Tibial artery (tissue), 4 donors: Measurements from ENCODE around the gene TNS1.

Source experiments
- DNase-seq, 2 donors: peaks; one replicate each; pipeline ENCODE4 v3.0.0-alpha.2; 2019
- H3K27ac ChIP-seq, 2 donors: fragments of 200-600 bp; sonication (generic) in 1 of 2; 1 replicate in 1 of 2; 2 replicates in 1 of 2; pipeline ENCODE4 v1.5.1; 2018 to 2019; ENCODE audit warnings: mild to moderate bottlenecking in 1 of 2
- H3K27me3 ChIP-seq, 2 donors: fragments of 200-600 bp; sonication (generic) in 1 of 2; one replicate each; pipeline versions ENCODE4 v1.5.1 to v1.6.0; 2016 to 2019
- H3K36me3 ChIP-seq, 3 donors: fragments of 200-600 bp; sonication (generic) in 2 of 3; one replicate each; pipeline ENCODE4 v1.5.1; 2016 to 2019; ENCODE audit warnings: mild to moderate bottlenecking in 2 of 3
- H3K4me1 ChIP-seq, 4 donors: fragments of 200-600 bp; sonication (generic) in 2 of 4; 1 replicate in 3 of 4; 2 replicates in 1 of 4; pipeline ENCODE4 v1.5.1; 2016 to 2019
- H3K4me3 ChIP-seq, 2 donors: fragments of 200-600 bp; sonication (generic) in 1 of 2; 1 replicate in 1 of 2; 2 replicates in 1 of 2; pipeline ENCODE4 v1.5.1; 2018 to 2019; ENCODE audit warnings: mild to moderate bottlenecking in 2 of 2
- H3K9me3 ChIP-seq, 3 donors: fragments of 200-600 bp; sonication (generic) in 1 of 3; one replicate each; pipeline ENCODE4 v1.5.1; 2016 to 2019
- CTCF ChIP-seq, 2 experiments: fragments of 200-600 bp in 1 of 2; fragments of 450-650 bp in 1 of 2; IDR thresholded peaks; one replicate each; pipeline ENCODE4 v1.5.1; 2017 to 2019; ENCODE audit warnings: antibody characterized with exemption in 2 of 2, mild to moderate bottlenecking in 1 of 2, moderate library complexity in 1 of 2
- intact Hi-C: fragments of 100-400 bp; cut with DNase I; formaldehyde crosslinking; loops from one replicate; pipeline ENCODE4 v1.15.0; 2023; ENCODE audit warnings: low total_unique reads

TNS1 gene

DNA sequence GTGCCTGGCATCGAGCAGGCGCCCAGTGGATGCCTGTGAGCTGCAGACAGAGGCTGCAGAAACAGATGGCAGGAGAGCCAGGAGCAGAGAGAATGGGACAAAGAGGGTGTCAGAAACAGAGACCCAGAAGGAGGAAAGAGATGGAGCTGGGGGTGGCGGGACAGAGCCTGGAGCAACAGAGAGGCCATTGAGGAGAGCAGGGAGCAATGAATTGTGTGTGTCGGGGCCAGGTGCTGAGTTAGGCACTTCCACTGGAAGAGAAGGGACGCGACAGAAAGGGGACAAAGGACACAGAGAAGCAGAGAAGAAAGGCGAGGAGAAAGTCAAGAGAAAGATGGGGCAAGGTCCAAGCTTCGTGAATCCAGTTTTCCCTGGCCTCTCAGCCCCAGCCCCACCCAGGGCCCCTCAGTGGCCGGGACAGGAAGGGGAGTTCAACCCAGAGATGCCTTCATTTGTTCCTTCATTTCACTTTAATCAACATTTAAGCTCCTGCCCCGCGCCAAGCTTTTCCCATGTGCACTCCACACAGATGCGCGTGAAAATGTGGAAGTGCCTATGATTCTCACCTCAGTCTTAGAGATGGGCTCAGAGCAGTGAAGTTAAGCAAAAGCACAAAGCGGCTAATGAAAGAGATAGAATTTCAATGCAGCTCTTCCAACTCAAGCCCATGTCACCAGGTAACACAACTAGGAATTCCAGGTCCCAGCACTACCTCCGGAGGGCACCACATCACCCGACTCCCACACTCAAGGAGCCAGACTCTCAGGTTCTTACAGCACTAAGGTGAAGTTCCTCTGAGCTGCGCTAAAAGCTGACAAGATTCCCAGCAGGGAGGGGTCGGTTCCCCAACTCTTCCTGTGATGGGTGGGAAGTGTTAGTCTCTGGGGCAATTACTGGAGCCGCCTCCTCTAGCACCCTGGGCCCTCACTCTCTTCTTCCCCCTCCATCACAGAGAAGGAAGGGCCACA, 55.1 kb downstream of the TNS1 start:
- H3K4me1 ChIP-seq, result peaks cover 8 to 91% (median 76%) of the 10 kb centered on the region in 4 donors
- H3K27ac ChIP-seq, result peak overlapping the region; percentile 91 to 98
- H3K27me3 ChIP-seq, result no peaks in the 10 kb centered on the region
- H3K4me3 ChIP-seq, result no peak overlapping the region
- intact Hi-C loops, result no loop called here
- H3K36me3 ChIP-seq, result peaks cover 0 to 9% (median 0%) of the 10 kb centered on the region in 3 donors
- no peaks in the 10 kb centered on the region for H3K9me3 ChIP-seq
- TF ChIP-seq CTCF (IDR thresholded peaks at IDR 0.05), result no peak
- peak in 1 of 2 donors; percentile 48 for DNase-seq

DNA sequence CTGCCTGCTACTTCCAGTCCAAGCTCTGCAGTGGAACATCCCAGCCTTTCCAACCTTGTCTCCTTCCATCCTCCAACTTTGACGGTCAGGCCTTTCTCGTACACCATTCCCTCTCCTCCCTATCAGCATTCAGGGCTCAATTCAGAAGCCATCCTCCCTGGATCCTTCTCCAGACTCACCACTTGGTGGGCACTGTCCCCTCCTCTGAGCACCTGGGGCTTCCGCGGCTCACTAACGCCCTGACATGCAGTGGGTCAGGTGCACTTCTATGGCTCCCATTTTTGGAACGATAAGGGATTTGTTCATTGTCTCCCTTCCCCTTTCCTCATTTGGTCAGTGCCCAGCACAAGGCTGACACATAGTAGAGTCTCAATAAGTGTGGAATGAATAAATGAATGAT, 56.7 kb downstream of the TNS1 start:
- DNase-seq, result no peak
- Histone ChIP-seq H3K4me1 (peaks cover 8 to 78% (median 62%) of the 10 kb centered on the region in 4 donors), H3K27ac (peak overlapping the region; percentile 95 to 98), H3K27me3 (no peaks in the 10 kb centered on the region), H3K9me3 (no peaks in the 10 kb centered on the region), H3K36me3 (peaks cover 6 to 21% (median 9%) of the 10 kb centered on the region in 3 donors), H3K4me3 (no peak overlapping the region)
- intact Hi-C loops, result no loop called here
- TF ChIP-seq CTCF (IDR thresholded peaks at IDR 0.05), result no peak

DNA sequence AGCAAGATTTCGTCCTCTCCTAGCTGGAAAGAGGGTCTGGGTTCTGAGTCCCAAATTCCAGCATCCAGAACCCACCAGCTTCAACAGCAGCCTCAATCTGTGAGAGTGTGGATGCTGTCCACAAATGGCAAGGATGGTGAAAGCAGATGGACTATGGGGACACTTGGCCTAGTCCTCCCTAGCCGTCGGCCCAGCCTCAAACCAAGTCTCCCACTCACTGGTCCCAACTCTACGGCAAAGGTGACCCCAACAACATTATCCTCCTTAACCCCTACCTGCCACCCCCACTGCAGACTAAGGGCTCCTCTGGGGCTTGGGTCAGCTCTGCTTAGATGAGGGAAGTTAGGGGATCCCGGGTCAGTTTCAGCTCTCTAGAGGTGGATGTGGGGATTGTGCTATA, 57.3 kb downstream of the TNS1 start:
- intact Hi-C loops, result loop anchor here (2.0 kb wide), 1 partner anchor 43 kb away; no protein-coding TSS in a partner anchor
- Histone ChIP-seq H3K4me1 (peaks cover 6 to 75% (median 57%) of the 10 kb centered on the region in 4 donors), H3K27me3 (no peaks in the 10 kb centered on the region), H3K4me3 (peak overlapping the region in 1 of 2 donors; percentile 3), H3K9me3 (no peaks in the 10 kb centered on the region), H3K27ac (peak overlapping the region; percentile 95 to 98), H3K36me3 (peaks cover 6 to 26% (median 10%) of the 10 kb centered on the region in 3 donors)
- peak in 1 of 2 donors; percentile 61 for DNase-seq
- TF ChIP-seq CTCF (IDR thresholded peaks at IDR 0.05), result no peak

GRCh38 chr2:217944923-217945322, 57.9 kb downstream of the TNS1 start:
- no peak for TF ChIP-seq CTCF (IDR thresholded peaks at IDR 0.05)
- Histone ChIP-seq H3K4me1 (peaks cover under 1 to 69% (median 52%) of the 10 kb centered on the region in 4 donors), H3K36me3 (peaks cover 6 to 32% (median 10%) of the 10 kb centered on the region in 3 donors), H3K9me3 (no peaks in the 10 kb centered on the region), H3K27me3 (no peaks in the 10 kb centered on the region), H3K27ac (peak overlapping the region; percentile 95 to 98), H3K4me3 (peak overlapping the region in 1 of 2 donors; percentile 3)
- intact Hi-C loops, result loop anchor here (2.0 kb wide), 1 partner anchor 44 kb away; no protein-coding TSS in a partner anchor
- DNase-seq, result peak in 1 of 2 donors; percentile 51

GRCh38 chr2:217944366-217944765, 58.4 kb downstream of the TNS1 start:
- peak overlapping the region; percentile 95 to 98 for H3K27ac ChIP-seq
- H3K9me3 ChIP-seq, result no peaks in the 10 kb centered on the region
- intact Hi-C loops, result loop anchor here (2.0 kb wide), 1 partner anchor 44 kb away; no protein-coding TSS in a partner anchor
- no peak for DNase-seq
- peaks cover 0 to 63% (median 49%) of the 10 kb centered on the region in 4 donors for H3K4me1 ChIP-seq
- H3K27me3 ChIP-seq, result no peaks in the 10 kb centered on the region
- peak in 1 of 2 experiments; percentile 0 for TF ChIP-seq CTCF (IDR thresholded peaks at IDR 0.05)
- peak overlapping the region; percentile 83 to 89 for H3K4me3 ChIP-seq
- peaks cover 6 to 38% (median 10%) of the 10 kb centered on the region in 3 donors for H3K36me3 ChIP-seq
